HEK293 (cell line): ENCODE data around the gene ASXL2.

Experiments
- CTCF ChIA-PET: fragments of 350-600 bp; formaldehyde crosslinking; extraction: SDS; loops from one replicate; lab custom pipeline; 2021; ENCODE audit warnings: antibody characterized with exemption; lab: Yijun Ruan, JAX
- POLR2A ChIA-PET: fragments of 300-600 bp; formaldehyde crosslinking; extraction: SDS; loops from one replicate; lab custom pipeline; 2020; ENCODE audit warnings: antibody characterized with exemption, inconsistent platforms; lab: Yijun Ruan, JAX
- H3K27ac ChIP-seq: fragments of 200-500 bp; sonication (Bioruptor generic); 2 replicates; pipeline ENCODE4 v1.5.1; 2014; ENCODE audit warnings: low read depth, low read length, control low read depth, inconsistent platforms; ENCODE audit errors: extremely low read depth
- H3K36me3 ChIP-seq, 2 experiments: fragments of 200-500 bp in 1 of 2; sonication (Bioruptor generic) in 1 of 2; 1 replicate in 1 of 2; 2 replicates in 1 of 2; pipeline ENCODE4 v1.5.1; 2014 to 2017; ENCODE audit warnings: inconsistent platforms in 2 of 2, low read length in 2 of 2; ENCODE audit not compliant: control insufficient read depth in 2 of 2, insufficient read depth in 1 of 2
- H3K4me1 ChIP-seq: fragments of 200-500 bp; sonication (Bioruptor generic); 2 replicates; pipeline ENCODE4 v1.5.1; 2014; ENCODE audit warnings: mild to moderate bottlenecking, low read length, inconsistent platforms; ENCODE audit not compliant: control insufficient read depth, insufficient read depth
- H3K4me3 ChIP-seq: 2 replicates; pipeline ENCODE4 v1.5.1; 2011; ENCODE audit warnings: low read depth, mild to moderate bottlenecking, control low read depth, low read length, moderate library complexity
- H3K9me3 ChIP-seq: fragments of 200-500 bp; sonication (Bioruptor generic); 2 replicates; pipeline ENCODE4 v1.5.1; 2014; ENCODE audit warnings: low read depth, low read length, inconsistent platforms; ENCODE audit not compliant: control insufficient read depth, insufficient read depth
- AEBP2 ChIP-seq: fragments of 450-650 bp; formaldehyde crosslinking; IDR thresholded peaks from 2 replicates; pipeline ENCODE4 v1.5.1; 2016; ENCODE audit warnings: missing biosample characterization, missing genetic modification characterization, borderline replicate concordance
- EGR2 ChIP-seq: fragments of 450-650 bp; formaldehyde crosslinking; IDR thresholded peaks from 2 replicates; pipeline ENCODE4 v1.5.1; 2016; ENCODE audit warnings: low read depth, missing biosample characterization, missing genetic modification characterization
- FEZF1 ChIP-seq: fragments of 450-650 bp; formaldehyde crosslinking; IDR thresholded peaks from 2 replicates; pipeline ENCODE4 v1.5.1; 2016; ENCODE audit warnings: missing biosample characterization, missing genetic modification characterization
- GLI2 ChIP-seq: fragments of 450-650 bp; formaldehyde crosslinking; IDR thresholded peaks from 2 replicates; pipeline ENCODE4; 2017; ENCODE audit warnings: missing biosample characterization, missing genetic modification characterization, low read depth, borderline replicate concordance
- GLIS2 ChIP-seq: fragments of 450-650 bp; formaldehyde crosslinking; IDR thresholded peaks from 2 replicates; pipeline ENCODE4 v1.5.1; 2016; ENCODE audit warnings: missing biosample characterization, missing genetic modification characterization
- HIC1 ChIP-seq: fragments of 450-650 bp; formaldehyde crosslinking; IDR thresholded peaks from 2 replicates; pipeline ENCODE4 v1.5.1; 2016; ENCODE audit warnings: missing biosample characterization, missing genetic modification characterization
- KLF8 ChIP-seq: fragments of 450-650 bp; formaldehyde crosslinking; IDR thresholded peaks from 2 replicates; pipeline ENCODE4 v1.5.1; 2016; ENCODE audit warnings: missing biosample characterization, missing genetic modification characterization
- OSR2 ChIP-seq: fragments of 450-650 bp; formaldehyde crosslinking; IDR thresholded peaks from 2 replicates; pipeline ENCODE4 v1.5.1; 2016; ENCODE audit warnings: missing biosample characterization, missing genetic modification characterization
- RBAK ChIP-seq: fragments of 450-650 bp; formaldehyde crosslinking; IDR thresholded peaks from 2 replicates; pipeline ENCODE4 v1.5.1; 2016; ENCODE audit warnings: missing biosample characterization, missing genetic modification characterization
- SALL2 ChIP-seq: fragments of 450-650 bp; formaldehyde crosslinking; IDR thresholded peaks from 2 replicates; pipeline ENCODE4 v1.5.0; 2017; ENCODE audit warnings: missing biosample characterization, mild to moderate bottlenecking, missing genetic modification characterization, borderline replicate concordance
- SCRT2 ChIP-seq: fragments of 450-650 bp; formaldehyde crosslinking; IDR thresholded peaks from 2 replicates; pipeline ENCODE4 v1.5.1; 2016; ENCODE audit warnings: missing biosample characterization, missing genetic modification characterization
- ZBTB26 ChIP-seq: fragments of 450-650 bp; formaldehyde crosslinking; optimal IDR thresholded peaks from 2 replicates; pipeline ENCODE3; 2016; ENCODE audit warnings: missing biosample characterization, mild to moderate bottlenecking, missing genetic modification characterization
- ZBTB44 ChIP-seq: fragments of 450-650 bp; IDR thresholded peaks from 2 replicates; pipeline ENCODE4 v1.5.1; 2018; ENCODE audit warnings: missing biosample characterization, mild to moderate bottlenecking, missing genetic modification characterization
- ZEB2 ChIP-seq: fragments of 450-650 bp; formaldehyde crosslinking; IDR thresholded peaks from 2 replicates; pipeline ENCODE4 v1.5.1; 2016; ENCODE audit warnings: missing biosample characterization, missing genetic modification characterization
- ZFHX2 ChIP-seq: fragments of 450-650 bp; formaldehyde crosslinking; conservative IDR thresholded peaks from 2 replicates; pipeline ENCODE4 v1.5.1; 2016; ENCODE audit warnings: missing biosample characterization, missing genetic modification characterization
- ZFP3 ChIP-seq: fragments of 450-650 bp; formaldehyde crosslinking; IDR thresholded peaks from 2 replicates; pipeline ENCODE4 v1.5.1; 2016; ENCODE audit warnings: low read depth, missing biosample characterization, missing genetic modification characterization
- ZFP41 ChIP-seq: fragments of 450-650 bp; formaldehyde crosslinking; IDR thresholded peaks from 2 replicates; pipeline ENCODE4 v1.5.1; 2016; ENCODE audit warnings: missing biosample characterization, missing genetic modification characterization, borderline replicate concordance
- ZIC2 ChIP-seq: fragments of 450-650 bp; formaldehyde crosslinking; IDR thresholded peaks from 2 replicates; pipeline ENCODE4 v1.5.1; 2016; ENCODE audit warnings: missing biosample characterization, missing genetic modification characterization
- ZNF114 ChIP-seq: fragments of 450-650 bp; formaldehyde crosslinking; IDR thresholded peaks from 2 replicates; pipeline ENCODE4 v1.5.0; 2017; ENCODE audit warnings: missing biosample characterization, missing genetic modification characterization
- ZNF202 ChIP-seq: fragments of 450-650 bp; formaldehyde crosslinking; IDR thresholded peaks from 2 replicates; pipeline ENCODE4 v1.5.1; 2016; ENCODE audit warnings: missing biosample characterization, missing genetic modification characterization, borderline replicate concordance
- ZNF211 ChIP-seq: fragments of 450-650 bp; formaldehyde crosslinking; IDR thresholded peaks from 2 replicates; pipeline ENCODE4 v1.5.1; 2016; ENCODE audit warnings: low read depth, missing biosample characterization, missing genetic modification characterization
- ZNF214 ChIP-seq: fragments of 450-650 bp; formaldehyde crosslinking; IDR thresholded peaks from 2 replicates; pipeline ENCODE4 v1.5.1; 2017; ENCODE audit warnings: missing biosample characterization, mild to moderate bottlenecking, missing genetic modification characterization, borderline replicate concordance
- ZNF416 ChIP-seq: fragments of 450-650 bp; formaldehyde crosslinking; IDR thresholded peaks from 2 replicates; pipeline ENCODE4 v1.5.1; 2016; ENCODE audit warnings: missing biosample characterization, missing genetic modification characterization
- ZNF426 ChIP-seq: fragments of 450-650 bp; formaldehyde crosslinking; IDR thresholded peaks from 2 replicates; pipeline ENCODE4 v1.5.1; 2017; ENCODE audit warnings: missing biosample characterization, missing genetic modification characterization, mild to moderate bottlenecking, inconsistent platforms, moderate library complexity
- ZNF514 ChIP-seq: fragments of 450-650 bp; formaldehyde crosslinking; IDR thresholded peaks from 2 replicates; pipeline ENCODE4 v1.5.1; 2016; ENCODE audit warnings: missing biosample characterization, missing genetic modification characterization
- ZNF548 ChIP-seq: fragments of 450-650 bp; formaldehyde crosslinking; IDR thresholded peaks from 2 replicates; pipeline ENCODE4 v1.5.1; 2016; ENCODE audit warnings: missing biosample characterization, missing genetic modification characterization
- ZNF585B ChIP-seq: fragments of 450-650 bp; formaldehyde crosslinking; IDR thresholded peaks from 2 replicates; pipeline ENCODE4 v1.5.1; 2016; ENCODE audit warnings: missing biosample characterization, missing genetic modification characterization
- ZNF623 ChIP-seq: fragments of 450-650 bp; formaldehyde crosslinking; IDR thresholded peaks from 2 replicates; pipeline ENCODE4 v1.5.1; 2016; ENCODE audit warnings: missing biosample characterization, missing genetic modification characterization
- ZNF629 ChIP-seq: fragments of 450-650 bp; formaldehyde crosslinking; IDR thresholded peaks from 2 replicates; pipeline ENCODE4 v1.5.1; 2017; ENCODE audit warnings: missing biosample characterization, missing genetic modification characterization
- ZNF677 ChIP-seq: fragments of 450-650 bp; IDR thresholded peaks from 2 replicates; pipeline ENCODE4 v1.5.0; 2018; ENCODE audit warnings: missing biosample characterization, mild to moderate bottlenecking, missing genetic modification characterization, moderate library complexity
- ZNF76 ChIP-seq: fragments of 450-650 bp; formaldehyde crosslinking; IDR thresholded peaks from 2 replicates; pipeline ENCODE4; 2016; ENCODE audit warnings: low read depth, missing biosample characterization, missing genetic modification characterization, borderline replicate concordance
- ZNF777 ChIP-seq: fragments of 450-650 bp; formaldehyde crosslinking; IDR thresholded peaks from 2 replicates; pipeline ENCODE4 v1.5.1; 2017; ENCODE audit warnings: missing biosample characterization, missing genetic modification characterization, borderline replicate concordance
- ZNF791 ChIP-seq: fragments of 450-650 bp; formaldehyde crosslinking; IDR thresholded peaks from 2 replicates; pipeline ENCODE4 v1.5.1; 2016; ENCODE audit warnings: missing biosample characterization, missing genetic modification characterization

Gene ASXL2

GRCh38 chr2:25878361-25879132 lies at the start of gene ASXL2:
TSS of gene ASXL2 (minus strand) at chr2:25878487. CDS start at chr2:25878222, 265 bp downstream.
- peaks cover 12% of the 10 kb centered on the region for H3K4me1 ChIP-seq
- peak within 1 kb of the TSS; percentile 95 for H3K4me3 ChIP-seq
- CTCF ChIA-PET: interaction anchor here (0.6 to 1.8 kb wide), 6 partner anchors 11 to 266 kb away, joined by 3 to 6 read pairs (median 4); no protein-coding TSS in a partner anchor
- H3K9me3 ChIP-seq: no peaks in the 10 kb centered on the region
- POLR2A ChIA-PET: interaction anchor here (0.6 to 1.8 kb wide), 23 partner anchors 9 to 206 kb away, joined by 3 to 23 read pairs (median 5); partner anchors contain the start of genes DTNB and RAB10
- peak within 1 kb of the TSS; percentile 71 for H3K27ac ChIP-seq
- no peaks in the 10 kb centered on the region for H3K36me3 ChIP-seq
- TF ChIP-seq ZNF623 (no peak), ZFHX2 (peak; percentile 78), FEZF1 (tag by site-specific recombination) (no peak), SCRT2 (tag by site-specific recombination) (no peak), ZNF777 (tag by site-specific recombination) (no peak), ZIC2 (no peak), ZNF585B (no peak), ZNF214 (no peak), ZEB2 (peak; percentile 15; the same call in 1 of the 2 replicates), ZNF416 (tag by site-specific recombination) (no peak), ZNF548 (tag by site-specific recombination) (no peak), ZNF211 (tag by site-specific recombination) (no peak), HIC1 (no peak), RBAK (tag by site-specific recombination) (no peak), AEBP2 (no peak), ZFP41 (tag by site-specific recombination) (no peak), EGR2 (peak; percentile 73), ZNF791 (tag by site-specific recombination) (no peak), ZBTB44 (tag by site-specific recombination) (no peak), GLIS2 (tag by site-specific recombination) (no peak), ZNF677 (tag by site-specific recombination) (no peak), GLI2 (tag by site-specific recombination) (no peak), ZNF514 (tag by site-specific recombination) (no peak), OSR2 (tag by site-specific recombination) (peak; percentile 70), ZBTB26 (tag by site-specific recombination) (peak; percentile 88), ZNF202 (no peak), ZNF426 (tag by site-specific recombination) (no peak), ZNF76 (tag by site-specific recombination) (no peak), ZNF114 (no peak), SALL2 (tag by site-specific recombination) (no peak), ZFP3 (no peak), ZNF629 (tag by site-specific recombination) (0 out of 2 replicates have a peak, but pooled peaks have one; percentile 14), KLF8 (tag by site-specific recombination) (peak; percentile 76)
